GM12878 (cell line): ENCODE measurements around the gene CACNA1H. TPM values are rescaled to one million over a fixed set of nuclear protein-coding genes. Genes with fewer than 3 reads are reported as not detected.

ENCODE experiments used
- ATAC-seq: fragments of 200-7000 bp; cut with Tn5 transposase; 3 replicates; pipeline ENCODE4 v1.9.1; 2020; ENCODE audit warnings: mild to moderate bottlenecking, moderate library complexity
- BruUV-seq: library from RNA; stranded (reverse); fragments of 400-500 nt; replicated peaks from 2 replicates; lab custom pipeline; 2021; lab: Mats Ljungman, UMichigan
- CTCF ChIA-PET: fragments of 300-600 bp; sonication (Branson Sonifier 250); formaldehyde crosslinking; extraction: SDS; loops from one replicate; lab custom pipeline; 2021; ENCODE audit warnings: inconsistent platforms; lab: Yijun Ruan, JAX
- POLR2A ChIA-PET: fragments of 350-600 bp; formaldehyde crosslinking; extraction: SDS; loops from one replicate; lab custom pipeline; 2021; ENCODE audit warnings: inconsistent platforms; lab: Charles Lee
- RAD21 ChIA-PET: fragments of 300-600 bp; sonication (Branson Sonifier 250); formaldehyde crosslinking; loops from one replicate; lab custom pipeline; 2023; ENCODE audit warnings: antibody characterized with exemption; ENCODE audit not compliant: unreplicated experiment; lab: Charles Lee
- SMC1A ChIA-PET: fragments of 300-600 bp; sonication (Branson Sonifier 250); formaldehyde crosslinking; loops from one replicate; lab custom pipeline; 2023; ENCODE audit not compliant: unreplicated experiment, uncharacterized antibody; lab: Charles Lee
- DNase-seq: peaks from one replicate; pipeline ENCODE4 v3.0.0-alpha.2; 2011; ENCODE audit warnings: low read depth, low spot score
- FAIRE-seq: peaks from 3 replicates; lab custom pipeline; 2011; peaks lifted over from hg19 to GRCh38; lab: Jason Lieb, UNC
- H2AFZ ChIP-seq: 2 replicates; pipeline ENCODE4 v1.6.0; 2011; ENCODE audit warnings: low read depth, low read length, control low read depth; ENCODE audit not compliant: control insufficient read depth
- H3K27ac ChIP-seq: 2 replicates; pipeline ENCODE4 v1.5.1; 2011; ENCODE audit warnings: control low read depth; ENCODE audit not compliant: control insufficient read depth, insufficient read depth
- H3K27me3 ChIP-seq, 2 experiments: replicated peaks in 1 of 2; 2 replicates each; pipeline versions ENCODE4 v1.6.0 to v1.6.1; 2011; ENCODE audit warnings: low read length in 1 of 2; ENCODE audit not compliant: control insufficient read depth in 2 of 2, insufficient read depth in 2 of 2
- H3K36me3 ChIP-seq, 2 experiments: 2 replicates each; pipeline ENCODE4 v1.5.1; 2011; ENCODE audit warnings: low read length in 1 of 2; ENCODE audit not compliant: control insufficient read depth in 2 of 2, insufficient read depth in 2 of 2
- H3K4me1 ChIP-seq: 2 replicates; pipeline ENCODE4 v1.6.1; 2011; ENCODE audit warnings: mild to moderate bottlenecking, low read length, moderate library complexity, mixed read lengths; ENCODE audit not compliant: control insufficient read depth, insufficient read depth
- H3K4me2 ChIP-seq: 2 replicates; pipeline ENCODE4 v1.6.0; 2011; ENCODE audit warnings: control low read depth; ENCODE audit not compliant: control insufficient read depth, insufficient read depth
- H3K4me3 ChIP-seq: fragments of 200-600 bp; sonication (generic); 2 replicates; pipeline ENCODE4 v1.5.1; 2016
- H3K79me2 ChIP-seq: 2 replicates; pipeline ENCODE4 v1.6.0; 2011; ENCODE audit warnings: low read length; ENCODE audit not compliant: control insufficient read depth, insufficient read depth
- H3K9ac ChIP-seq: 2 replicates; pipeline ENCODE4 v1.8.0; 2011; ENCODE audit warnings: low read length, control low read depth, mixed read lengths; ENCODE audit not compliant: control insufficient read depth, insufficient read depth
- H3K9me3 ChIP-seq: replicated peaks from 3 replicates; pipeline ENCODE4 v1.5.1; 2011; ENCODE audit warnings: mild to moderate bottlenecking, low read length; ENCODE audit not compliant: control insufficient read depth, insufficient read depth
- H4K20me1 ChIP-seq: 2 replicates; pipeline ENCODE4 v1.6.0; 2011; ENCODE audit not compliant: control insufficient read depth, insufficient read depth
- CHD2 ChIP-seq: IDR thresholded peaks from 2 replicates; pipeline ENCODE4 v1.6.1; 2011; ENCODE audit warnings: low read depth, low read length, improper control_type of control experiment, borderline replicate concordance
- KDM1A ChIP-seq: fragments of 200-600 bp; sonication (generic); IDR thresholded peaks from 2 replicates; pipeline ENCODE4 v1.6.1; 2016; ENCODE audit warnings: borderline replicate concordance
- NBN ChIP-seq: fragments of 450-650 bp; IDR thresholded peaks from 2 replicates; pipeline ENCODE4 v1.6.1; 2016
- NFIC ChIP-seq: IDR thresholded peaks from 2 replicates; pipeline ENCODE4 v1.6.1; 2012; ENCODE audit warnings: low read depth, mild to moderate bottlenecking, inconsistent platforms, low read length, moderate library complexity
- NKRF ChIP-seq: fragments of 450-650 bp; conservative IDR thresholded peaks from 2 replicates; pipeline ENCODE4 v1.6.1; 2017; ENCODE audit warnings: mild to moderate bottlenecking, moderate library complexity
- PBX3 ChIP-seq: IDR thresholded peaks from 2 replicates; pipeline ENCODE4 v1.6.1; 2011; ENCODE audit warnings: mild to moderate bottlenecking, low read depth, low read length, moderate library complexity; ENCODE audit not compliant: insufficient replicate concordance
- WGBS: methylation state at CpG from one replicate; pipeline ENCODE4 v1.1.6; 2016; ENCODE audit warnings: low lambda C conversion rate; ENCODE audit not compliant: insufficient replicate concordance, insufficient coverage; ENCODE audit errors: missing lambda C conversion rate; 5-methylcytosine and 5-hydroxymethylcytosine counted together
- in situ Hi-C: fragments of 300-500 bp; cut with MboI; formaldehyde crosslinking; loops from 9 replicates; pipeline ENCODE4 v1.14.3; 2018; ENCODE audit warnings: mixed read lengths
- intact Hi-C: fragments of 100-400 bp; cut with micrococcal nuclease; formaldehyde crosslinking; loops from one replicate; pipeline ENCODE4 v1.14.2; 2022; ENCODE audit not compliant: unreplicated experiment
- polyA plus RNA-seq, 11 experiments: library from polyadenylated mRNA; depleted of rRNA in 4 of 11; unstranded in 6 of 11; stranded (reverse) in 5 of 11; fragments of >200 nt; fragmentation: Nextera tagmentation in 4 of 11; fragmentation: Illumina TruSeq in 1 of 11; extraction: Ambion mirVana in 4 of 11; extraction: Trizol in 1 of 11; gene quantifications; 1 replicate in 1 of 11; 2 replicates in 10 of 11; pipeline versions ENCODE4 v1.2.1 to v1.2.3, GENCODE V29; 2011 to 2016; ENCODE audit warnings: inconsistent platforms in 2 of 11, missing spikeins in 2 of 11, low read depth in 1 of 11
- total RNA-seq, 4 experiments: library from RNA; depleted of rRNA in 3 of 4; stranded (reverse); fragments of >200 nt in 3 of 4; fragmentation: Illumina TruSeq in 1 of 4; extraction: Trizol in 1 of 4; gene quantifications; 2 replicates each; pipeline versions ENCODE4 v1.2.1 to v1.2.3, GENCODE V29; 2013 to 2021
- TF ChIP-seq, protein P1 (sequence below): fragments of 450-650 bp; IDR thresholded peaks from 2 replicates; pipeline ENCODE4 v1.6.1; 2017; ENCODE audit warnings: antibody characterized with exemption, mild to moderate bottlenecking, moderate library complexity
- TF ChIP-seq, protein P2 (sequence below): IDR thresholded peaks from 2 replicates; pipeline ENCODE4 v1.6.1; 2011; ENCODE audit warnings: borderline replicate concordance, low read depth, mild to moderate bottlenecking, moderate library complexity, low read length; ENCODE audit not compliant: insufficient read depth, poor library complexity, severe bottlenecking

Gene CACNA1H
- total and polyA plus RNA-seq, 10 of the 15 experiments (the other 5 are each of a cell fraction or from before 2014, with no cell fraction given) = 0.03 to 0.54 TPM; not detected in 8

GRCh38 chr16:1202274-1202673 is 49.4 kb downstream of the CACNA1H start:
- H3K4me3 ChIP-seq = no peak overlapping the region
- no peaks in the 10 kb centered on the region for H4K20me1 ChIP-seq
- 86% methylated on average over 18 of the region's 18 CpGs for WGBS
- intact Hi-C loops (no loop called here), in situ Hi-C loops (no loop called here)
- DNase-seq (no peak), ATAC-seq (no peak), FAIRE-seq (no peak)
- H3K27ac ChIP-seq = no peak overlapping the region
- no peaks in the 10 kb centered on the region for H3K4me1 ChIP-seq
- POLR2A ChIA-PET = no interaction called here
- no peak overlapping the region for H2AFZ ChIP-seq
- no peaks in the 10 kb centered on the region for H3K27me3 ChIP-seq
- no peak overlapping the region for H3K9ac ChIP-seq
- RAD21 ChIA-PET = no interaction called here
- SMC1A ChIA-PET = no interaction called here
- H3K36me3 ChIP-seq = no peaks in the 10 kb centered on the region
- CTCF ChIA-PET = no interaction called here
- H3K9me3 ChIP-seq = no peaks in the 10 kb centered on the region; the same call in 2 of the 3 replicates
- no peak for TF ChIP-seq CHD2
- no peak for TF ChIP-seq KDM1A
- no peak for TF ChIP-seq NFIC
- H3K4me2 ChIP-seq = no peak overlapping the region
- BruUV-seq = no TSS peak
- H3K79me2 ChIP-seq = no peaks in the 10 kb centered on the region

- Histone ChIP-seq H2AFZ (no peak overlapping the region), H3K4me1 (no peaks in the 10 kb centered on the region), H3K27me3 (no peaks in the 10 kb centered on the region), H3K9me3 (no peaks in the 10 kb centered on the region; the same call in 2 of the 3 replicates)
- no peak for FAIRE-seq
- in situ Hi-C loops = no loop called here
- ChIA-PET RAD21 (no interaction called here), SMC1A (no interaction called here)
- 59% methylated on average over 16 of the region's 21 CpGs for WGBS
- TF ChIP-seq, protein P1, sequence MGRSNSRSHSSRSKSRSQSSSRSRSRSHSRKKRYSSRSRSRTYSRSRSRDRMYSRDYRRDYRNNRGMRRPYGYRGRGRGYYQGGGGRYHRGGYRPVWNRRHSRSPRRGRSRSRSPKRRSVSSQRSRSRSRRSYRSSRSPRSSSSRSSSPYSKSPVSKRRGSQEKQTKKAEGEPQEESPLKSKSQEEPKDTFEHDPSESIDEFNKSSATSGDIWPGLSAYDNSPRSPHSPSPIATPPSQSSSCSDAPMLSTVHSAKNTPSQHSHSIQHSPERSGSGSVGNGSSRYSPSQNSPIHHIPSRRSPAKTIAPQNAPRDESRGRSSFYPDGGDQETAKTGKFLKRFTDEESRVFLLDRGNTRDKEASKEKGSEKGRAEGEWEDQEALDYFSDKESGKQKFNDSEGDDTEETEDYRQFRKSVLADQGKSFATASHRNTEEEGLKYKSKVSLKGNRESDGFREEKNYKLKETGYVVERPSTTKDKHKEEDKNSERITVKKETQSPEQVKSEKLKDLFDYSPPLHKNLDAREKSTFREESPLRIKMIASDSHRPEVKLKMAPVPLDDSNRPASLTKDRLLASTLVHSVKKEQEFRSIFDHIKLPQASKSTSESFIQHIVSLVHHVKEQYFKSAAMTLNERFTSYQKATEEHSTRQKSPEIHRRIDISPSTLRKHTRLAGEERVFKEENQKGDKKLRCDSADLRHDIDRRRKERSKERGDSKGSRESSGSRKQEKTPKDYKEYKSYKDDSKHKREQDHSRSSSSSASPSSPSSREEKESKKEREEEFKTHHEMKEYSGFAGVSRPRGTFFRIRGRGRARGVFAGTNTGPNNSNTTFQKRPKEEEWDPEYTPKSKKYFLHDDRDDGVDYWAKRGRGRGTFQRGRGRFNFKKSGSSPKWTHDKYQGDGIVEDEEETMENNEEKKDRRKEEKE = no peak
- no peak for TF ChIP-seq NBN
- TF ChIP-seq, protein P2, sequence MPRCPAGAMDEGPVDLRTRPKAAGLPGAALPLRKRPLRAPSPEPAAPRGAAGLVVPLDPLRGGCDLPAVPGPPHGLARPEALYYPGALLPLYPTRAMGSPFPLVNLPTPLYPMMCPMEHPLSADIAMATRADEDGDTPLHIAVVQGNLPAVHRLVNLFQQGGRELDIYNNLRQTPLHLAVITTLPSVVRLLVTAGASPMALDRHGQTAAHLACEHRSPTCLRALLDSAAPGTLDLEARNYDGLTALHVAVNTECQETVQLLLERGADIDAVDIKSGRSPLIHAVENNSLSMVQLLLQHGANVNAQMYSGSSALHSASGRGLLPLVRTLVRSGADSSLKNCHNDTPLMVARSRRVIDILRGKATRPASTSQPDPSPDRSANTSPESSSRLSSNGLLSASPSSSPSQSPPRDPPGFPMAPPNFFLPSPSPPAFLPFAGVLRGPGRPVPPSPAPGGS = no peak
- no peak for TF ChIP-seq PBX3
- no peak for TF ChIP-seq NKRF
- TF ChIP-seq, all 136 proteins: peak for 0
- DNase-seq (no peak), ATAC-seq (no peak)
- no peak overlapping the region for H3K27ac ChIP-seq
- no peak overlapping the region for H3K4me2 ChIP-seq
- BruUV-seq = no TSS peak
- POLR2A ChIA-PET = interaction anchor here (0.6 kb wide), 1 partner anchor 628 kb away, joined by 3 read pairs; no protein-coding TSS in a partner anchor
- H3K9ac ChIP-seq = no peak overlapping the region
- no peaks in the 10 kb centered on the region for H4K20me1 ChIP-seq
- no peaks in the 10 kb centered on the region for H3K79me2 ChIP-seq
- no peaks in the 10 kb centered on the region for H3K36me3 ChIP-seq
- intact Hi-C loops = no loop called here
- CTCF ChIA-PET = no interaction called here
- H3K4me3 ChIP-seq = no peak overlapping the region
Measured at GRCh38 chr16:1204933-1205332, 52.0 kb downstream of the CACNA1H start.
